A673 (cell line): ENCODE data around the gene LRRN4CL.

Experiments used
- EZH2 ChIP-seq: fragments of 200-600 bp; sonication (generic); IDR thresholded peaks from 2 replicates; pipeline ENCODE4 v1.6.1; 2017; ENCODE audit warnings: borderline replicate concordance, low read depth, mild to moderate bottlenecking, mixed read lengths, antibody characterized with exemption, low read length; ENCODE audit not compliant: poor library complexity, severe bottlenecking
- TF ChIP-seq, protein P1 (sequence below): fragments of 300-800, 200-600 bp; sonication (generic); conservative IDR thresholded peaks from 2 replicates; pipeline ENCODE4 v1.5.1; 2017; ENCODE audit warnings: low read depth, mild to moderate bottlenecking, antibody characterized with exemption, low read length, moderate library complexity, mixed read lengths

DNA sequence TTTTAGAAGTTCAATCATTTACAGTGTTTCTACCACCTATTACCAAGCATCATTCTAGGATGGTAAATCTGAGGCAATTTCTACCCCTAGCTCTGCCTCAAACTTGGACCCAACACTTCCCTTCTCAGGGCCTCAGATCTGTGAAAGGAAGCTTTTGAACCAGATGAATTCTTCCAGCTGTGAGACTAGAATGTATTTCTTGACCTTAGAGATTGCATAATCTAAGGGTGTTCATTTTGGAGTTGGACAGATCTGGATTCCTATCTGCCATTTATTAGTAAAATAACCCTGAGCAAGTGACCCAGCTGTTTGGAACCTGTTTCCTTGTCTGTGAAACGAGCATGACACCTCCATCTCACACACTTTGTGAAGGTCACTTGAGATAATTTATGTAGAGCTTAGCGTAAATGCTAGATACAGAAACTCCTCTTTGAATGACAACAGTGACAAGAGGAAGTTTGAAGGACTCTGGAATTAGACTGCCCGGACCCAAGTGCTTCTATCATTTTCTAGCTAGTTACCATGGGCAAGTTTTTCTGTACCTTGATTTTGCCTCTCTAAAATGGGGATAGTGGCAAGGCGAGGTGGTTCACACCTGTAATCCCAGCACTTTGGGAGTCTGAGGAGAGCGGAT, 32.4 kb downstream of the LRRN4CL start:
- TF ChIP-seq, protein P1, sequence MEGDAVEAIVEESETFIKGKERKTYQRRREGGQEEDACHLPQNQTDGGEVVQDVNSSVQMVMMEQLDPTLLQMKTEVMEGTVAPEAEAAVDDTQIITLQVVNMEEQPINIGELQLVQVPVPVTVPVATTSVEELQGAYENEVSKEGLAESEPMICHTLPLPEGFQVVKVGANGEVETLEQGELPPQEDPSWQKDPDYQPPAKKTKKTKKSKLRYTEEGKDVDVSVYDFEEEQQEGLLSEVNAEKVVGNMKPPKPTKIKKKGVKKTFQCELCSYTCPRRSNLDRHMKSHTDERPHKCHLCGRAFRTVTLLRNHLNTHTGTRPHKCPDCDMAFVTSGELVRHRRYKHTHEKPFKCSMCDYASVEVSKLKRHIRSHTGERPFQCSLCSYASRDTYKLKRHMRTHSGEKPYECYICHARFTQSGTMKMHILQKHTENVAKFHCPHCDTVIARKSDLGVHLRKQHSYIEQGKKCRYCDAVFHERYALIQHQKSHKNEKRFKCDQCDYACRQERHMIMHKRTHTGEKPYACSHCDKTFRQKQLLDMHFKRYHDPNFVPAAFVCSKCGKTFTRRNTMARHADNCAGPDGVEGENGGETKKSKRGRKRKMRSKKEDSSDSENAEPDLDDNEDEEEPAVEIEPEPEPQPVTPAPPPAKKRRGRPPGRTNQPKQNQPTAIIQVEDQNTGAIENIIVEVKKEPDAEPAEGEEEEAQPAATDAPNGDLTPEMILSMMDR, result no peak
- TF ChIP-seq EZH2, result no peak
